GM20000 (cell line): ENCODE measurements around the gene CUX1.

Experiments used
- DNase-seq: peaks from one replicate; pipeline ENCODE4 v3.0.0; 2012; ENCODE audit warnings: low spot score
- TF ChIP-seq, protein P1 (sequence below): IDR thresholded peaks from 2 replicates; pipeline ENCODE4 v1.5.1; 2012; ENCODE audit warnings: mild to moderate bottlenecking, control low read depth; ENCODE audit errors: extremely low read depth, missing control alignments

The CUX1 gene

DNA sequence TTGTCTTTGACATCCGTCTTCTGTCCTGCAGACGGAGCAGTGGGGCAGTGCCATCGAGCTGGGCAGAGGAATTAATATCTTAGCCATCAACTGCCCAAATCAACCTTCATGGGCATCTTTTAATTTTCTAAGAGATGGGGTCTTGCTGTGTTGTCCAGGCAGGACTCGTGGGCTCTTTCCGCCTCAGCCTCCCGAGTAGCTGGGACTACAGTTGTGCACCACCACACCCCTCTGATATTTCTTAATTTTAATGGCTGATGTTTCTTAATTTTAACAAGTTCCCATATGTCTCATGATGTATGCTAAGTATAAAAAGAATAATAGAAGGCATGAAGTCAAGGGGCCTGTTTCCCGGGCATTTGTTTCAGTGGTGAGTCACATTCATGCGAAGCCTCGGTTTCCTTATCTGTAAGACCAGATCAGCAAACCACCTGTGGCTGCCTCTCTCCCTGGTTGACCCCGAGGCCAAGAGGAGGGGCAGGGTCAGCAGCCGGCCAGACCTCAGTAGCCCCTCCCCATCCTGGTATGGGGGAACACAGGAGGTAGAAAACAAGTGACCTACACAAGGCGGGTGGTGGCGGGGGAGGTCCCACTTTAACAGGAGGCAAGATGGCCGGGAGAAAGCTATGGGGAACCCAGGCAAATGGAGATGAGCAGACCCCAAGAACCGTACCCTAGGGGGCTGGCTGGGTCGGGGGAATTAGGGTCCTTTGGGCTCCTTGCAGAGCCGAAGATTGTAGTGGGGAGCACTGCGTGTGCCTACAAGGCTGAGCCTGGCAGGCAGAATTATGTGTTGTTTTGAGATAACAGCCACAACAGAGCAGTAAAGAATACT is 85.5 kb downstream of the CUX1 start:
- DNase-seq = no peak
- TF ChIP-seq, protein P1, sequence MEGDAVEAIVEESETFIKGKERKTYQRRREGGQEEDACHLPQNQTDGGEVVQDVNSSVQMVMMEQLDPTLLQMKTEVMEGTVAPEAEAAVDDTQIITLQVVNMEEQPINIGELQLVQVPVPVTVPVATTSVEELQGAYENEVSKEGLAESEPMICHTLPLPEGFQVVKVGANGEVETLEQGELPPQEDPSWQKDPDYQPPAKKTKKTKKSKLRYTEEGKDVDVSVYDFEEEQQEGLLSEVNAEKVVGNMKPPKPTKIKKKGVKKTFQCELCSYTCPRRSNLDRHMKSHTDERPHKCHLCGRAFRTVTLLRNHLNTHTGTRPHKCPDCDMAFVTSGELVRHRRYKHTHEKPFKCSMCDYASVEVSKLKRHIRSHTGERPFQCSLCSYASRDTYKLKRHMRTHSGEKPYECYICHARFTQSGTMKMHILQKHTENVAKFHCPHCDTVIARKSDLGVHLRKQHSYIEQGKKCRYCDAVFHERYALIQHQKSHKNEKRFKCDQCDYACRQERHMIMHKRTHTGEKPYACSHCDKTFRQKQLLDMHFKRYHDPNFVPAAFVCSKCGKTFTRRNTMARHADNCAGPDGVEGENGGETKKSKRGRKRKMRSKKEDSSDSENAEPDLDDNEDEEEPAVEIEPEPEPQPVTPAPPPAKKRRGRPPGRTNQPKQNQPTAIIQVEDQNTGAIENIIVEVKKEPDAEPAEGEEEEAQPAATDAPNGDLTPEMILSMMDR = no peak

DNA sequence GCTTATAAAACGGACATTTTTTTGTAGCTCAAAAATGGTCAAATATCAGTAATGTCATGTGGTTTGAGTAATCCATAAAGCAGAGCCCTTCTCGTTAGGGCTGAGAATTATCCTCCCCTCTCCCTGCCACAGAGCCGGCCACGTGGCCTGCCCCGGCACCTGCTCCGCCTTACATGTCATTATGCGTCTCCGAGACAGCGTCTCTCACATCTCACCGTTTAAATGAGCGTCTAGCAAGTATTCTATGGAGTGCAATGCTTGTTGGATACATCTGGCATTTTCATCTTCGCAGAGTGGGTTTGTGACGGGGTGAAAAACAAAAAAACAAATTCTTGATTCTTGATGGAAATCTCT is 86.1 kb downstream of the CUX1 start:
- DNase-seq = no peak
- TF ChIP-seq, protein P1 = no peak

DNA sequence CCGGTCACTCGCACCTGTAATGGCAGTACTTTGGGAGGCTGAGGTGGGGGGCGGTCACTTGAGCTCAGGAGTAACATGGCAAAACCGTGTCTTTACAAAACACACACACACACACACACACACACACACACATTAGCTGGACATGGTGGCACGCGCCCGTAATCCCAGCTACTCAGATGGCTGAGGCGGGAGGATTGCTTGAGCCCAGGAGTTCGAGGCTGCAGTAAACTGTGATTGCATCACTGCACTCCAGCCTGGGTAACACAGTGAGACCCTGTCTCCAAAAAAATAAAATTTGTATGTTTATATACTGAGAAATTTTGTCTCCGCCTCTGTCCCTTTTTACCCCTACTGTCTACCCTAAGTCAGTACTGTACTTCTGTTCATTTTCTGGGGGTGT is 86.6 kb downstream of the CUX1 start:
- TF ChIP-seq, protein P1 = no peak
- DNase-seq = no peak

DNA sequence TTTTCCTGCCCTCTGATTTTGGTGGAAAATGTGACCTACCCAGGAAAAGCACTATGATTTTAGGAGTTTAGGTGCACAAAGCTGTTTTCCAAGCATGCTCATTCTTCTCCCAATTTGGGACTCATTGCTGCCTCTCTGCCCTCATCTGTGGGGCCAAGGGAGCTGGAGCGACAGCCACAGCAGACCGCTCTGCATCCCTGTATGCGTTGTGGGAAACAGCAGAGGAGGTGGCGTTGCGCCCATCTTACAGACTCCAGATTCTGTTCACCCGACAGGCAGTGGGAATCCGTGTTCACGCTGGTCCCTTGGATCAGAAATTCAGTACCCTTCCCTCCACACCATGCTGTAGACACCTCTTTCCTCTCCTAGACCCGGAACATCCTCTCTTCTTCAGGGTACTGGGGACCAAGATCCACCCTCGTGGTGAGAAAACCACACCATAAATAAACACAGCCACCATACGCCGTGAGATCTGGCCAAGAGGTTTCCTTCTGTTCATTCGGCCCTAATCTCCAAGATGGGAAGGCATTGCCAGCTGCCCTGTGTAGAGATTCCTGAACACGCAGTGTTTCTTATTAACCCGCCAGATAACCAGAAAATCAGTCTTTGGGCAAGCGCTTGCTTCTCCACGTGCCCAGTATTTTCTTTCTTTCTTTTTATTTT is 87.9 kb downstream of the CUX1 start:
- TF ChIP-seq, protein P1 = no peak
- DNase-seq = no peak

DNA sequence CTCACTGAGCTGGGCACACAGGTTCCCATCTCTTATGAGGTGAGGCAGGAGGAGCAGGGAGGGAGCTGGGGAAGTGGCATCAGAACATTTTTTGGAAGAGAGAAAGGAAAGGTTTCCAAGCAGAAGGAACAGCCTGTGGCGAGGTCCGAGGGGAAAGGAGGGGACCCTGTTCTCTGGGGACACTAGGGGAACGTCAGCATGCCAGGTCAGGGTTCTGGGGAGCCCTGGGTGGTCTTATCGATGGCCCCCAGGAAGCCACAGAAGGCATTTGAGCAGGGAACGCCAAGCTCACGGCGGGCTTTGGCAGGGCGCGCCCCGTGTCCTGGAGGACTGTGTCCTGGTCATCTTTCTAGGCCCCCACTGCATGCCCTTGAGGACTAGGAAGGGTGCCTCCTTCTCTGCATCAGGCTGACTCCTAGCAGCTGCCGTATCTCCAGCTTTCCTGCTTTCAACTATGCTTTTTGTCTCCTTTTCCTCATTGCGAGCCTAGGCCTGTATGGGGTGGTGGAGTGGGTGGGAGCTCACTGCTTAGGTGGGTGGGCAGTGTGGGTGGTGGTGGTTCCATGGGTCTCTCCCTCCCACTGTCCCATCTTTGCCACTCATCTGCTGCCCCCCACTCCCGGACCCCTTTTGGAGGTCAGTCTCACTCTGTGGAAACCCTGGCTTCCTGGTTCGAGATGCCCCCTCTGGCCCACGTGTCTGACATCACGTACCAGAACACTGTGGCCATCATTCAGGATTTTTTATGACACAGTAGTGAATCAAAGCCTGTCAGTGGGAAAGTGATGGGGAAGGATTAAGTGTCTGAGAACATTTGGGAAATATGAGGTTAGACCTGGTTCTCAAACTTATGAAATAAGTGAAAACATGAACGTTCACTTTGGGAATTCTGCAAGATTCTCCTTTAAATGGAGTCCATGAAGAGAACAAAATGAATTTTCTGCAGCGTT is 89.1 kb downstream of the CUX1 start:
- TF ChIP-seq, protein P1 = no peak
- DNase-seq = no peak

DNA sequence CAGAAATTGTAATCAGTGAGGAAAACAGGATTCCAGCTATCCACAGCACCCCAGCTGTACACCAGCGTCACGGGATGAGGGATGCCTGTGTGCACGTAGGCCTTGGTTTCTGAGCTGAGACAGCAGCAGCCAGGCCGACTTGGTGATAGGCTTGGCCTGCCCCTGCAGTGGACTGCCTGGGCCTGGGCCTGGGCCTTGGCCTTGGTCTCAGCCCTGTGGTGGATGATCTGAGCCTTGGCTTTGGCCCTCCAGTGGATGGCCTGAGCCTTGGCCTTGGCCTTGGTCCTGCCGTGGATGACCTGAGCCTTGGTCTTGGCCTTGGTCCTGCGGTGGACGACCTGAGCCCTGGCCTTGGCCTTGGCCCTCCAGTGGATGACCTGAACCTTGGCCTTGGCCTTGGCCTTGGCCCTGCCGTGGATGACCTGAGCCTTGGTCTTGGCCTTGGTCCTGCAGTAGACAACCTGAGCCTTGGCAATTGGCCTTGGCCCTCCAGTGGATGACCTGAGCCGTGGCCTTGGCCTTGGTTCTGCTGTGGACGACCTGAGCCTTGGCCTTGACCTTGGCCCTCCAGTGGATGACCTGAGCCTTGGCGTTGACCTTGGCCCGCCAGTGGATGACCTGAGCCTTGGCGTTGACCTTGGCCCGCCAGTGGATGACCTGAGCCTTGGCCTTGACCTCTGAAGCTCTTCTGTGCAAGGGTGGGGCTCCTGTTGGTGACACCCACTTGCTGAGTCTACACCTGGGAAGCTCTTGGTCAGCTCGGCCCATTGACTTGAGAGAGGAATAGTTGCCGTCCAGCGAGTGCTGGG is 93.8 kb downstream of the CUX1 start:
- TF ChIP-seq, protein P1 = no peak

More for the DNA sequence above, 93.8 kb downstream of the CUX1 start:
- DNase-seq = no peak
